HepG2 (cell line): Measurements from ENCODE around the gene GPN2. TPM values are rescaled to one million over a fixed set of nuclear protein-coding genes. Genes with fewer than 3 reads are reported as not detected.

ENCODE experiments used
- CAMTA2 ChIP-seq: sonication (generic); formaldehyde crosslinking; IDR thresholded peaks from 2 replicates; pipeline ENCODE4 v1.4.0; 2020; ENCODE audit warnings: mild to moderate bottlenecking, missing genetic modification reagents, borderline replicate concordance
- HNF4A ChIP-seq: sonication (generic); formaldehyde crosslinking; IDR thresholded peaks from 2 replicates; pipeline ENCODE4 v1.4.0; 2020; ENCODE audit warnings: missing genetic modification reagents
- HNRNPK ChIP-seq: fragments of 200-400 bp; formaldehyde crosslinking; IDR thresholded peaks from 2 replicates; pipeline ENCODE4 v1.6.1; 2018; ENCODE audit warnings: low read length, low read depth, moderate library complexity, mild to moderate bottlenecking; ENCODE audit not compliant: poor library complexity, severe bottlenecking
- HNRNPL ChIP-seq: fragments of 200-400 bp; formaldehyde crosslinking; IDR thresholded peaks from 2 replicates; pipeline ENCODE4 v1.6.1; 2017; ENCODE audit warnings: mild to moderate bottlenecking, low read depth, low read length
- KDM2A ChIP-seq: sonication (generic); formaldehyde crosslinking; IDR thresholded peaks from 2 replicates; pipeline ENCODE4 v1.4.0; 2020; ENCODE audit warnings: low read depth, missing genetic modification reagents, borderline replicate concordance
- KDM5B ChIP-seq: sonication (generic); formaldehyde crosslinking; IDR thresholded peaks from 2 replicates; pipeline ENCODE4 v1.4.0; 2020; ENCODE audit warnings: missing genetic modification reagents, mild to moderate bottlenecking, borderline replicate concordance
- LCORL ChIP-seq, 2 experiments: fragments of 450-650 bp in 1 of 2; sonication (generic) in 1 of 2; formaldehyde crosslinking in 1 of 2; IDR thresholded peaks; 2 replicates each; pipeline versions ENCODE4 v1.5.0 to v1.6.1; 2017 to 2020; ENCODE audit warnings: antibody characterized with exemption in 1 of 2, missing genetic modification reagents in 1 of 2
- NFE2L2 ChIP-seq: fragments of 150-350 bp; IDR thresholded peaks from 2 replicates; pipeline ENCODE4 v1.6.1; 2014; ENCODE audit warnings: low read length
- POLR2A ChIP-seq, 2 experiments: IDR thresholded peaks; 2 replicates each; pipeline ENCODE4 v1.6.1; 2011; ENCODE audit warnings: low read depth in 2 of 2, low read length in 2 of 2, mild to moderate bottlenecking in 1 of 2, moderate library complexity in 1 of 2; ENCODE audit not compliant: insufficient read depth in 1 of 2
- RAD21 ChIP-seq: fragments of 450-650 bp; formaldehyde crosslinking; IDR thresholded peaks from 2 replicates; pipeline ENCODE4 v1.5.0; 2020; ENCODE audit warnings: mild to moderate bottlenecking
- SAP130 ChIP-seq: IDR thresholded peaks from 2 replicates; pipeline ENCODE4 v1.6.1; 2016; ENCODE audit warnings: low read depth
- ZFP91 ChIP-seq: sonication (generic); formaldehyde crosslinking; IDR thresholded peaks from 2 replicates; pipeline ENCODE4 v1.9.0; 2022; ENCODE audit warnings: missing genetic modification reagents, mild to moderate bottlenecking, borderline replicate concordance
- ZNF121 ChIP-seq: sonication (generic); formaldehyde crosslinking; IDR thresholded peaks from 2 replicates; pipeline ENCODE4 v1.5.0; 2020; ENCODE audit warnings: mild to moderate bottlenecking, missing genetic modification reagents
- ZNF20 ChIP-seq: sonication (generic); formaldehyde crosslinking; IDR thresholded peaks from 2 replicates; pipeline ENCODE4 v1.4.0; 2020; ENCODE audit warnings: mild to moderate bottlenecking, moderate library complexity, missing genetic modification reagents
- ZNF292 ChIP-seq: sonication (generic); formaldehyde crosslinking; IDR thresholded peaks from 2 replicates; pipeline ENCODE4 v1.8.1; 2022; ENCODE audit warnings: mild to moderate bottlenecking, low read depth, missing genetic modification reagents, borderline replicate concordance
- ZNF614 ChIP-seq: IDR thresholded peaks from 2 replicates; pipeline ENCODE4 v1.6.1; 2018; ENCODE audit warnings: missing biosample characterization, missing genetic modification reagents, inconsistent platforms, borderline replicate concordance
- ZNF841 ChIP-seq: sonication (generic); formaldehyde crosslinking; IDR thresholded peaks from 2 replicates; pipeline ENCODE4 v1.8.1; 2023; ENCODE audit warnings: missing genetic modification reagents, borderline replicate concordance
- polyA plus RNA-seq, 8 experiments: library from polyadenylated mRNA; depleted of rRNA in 3 of 8; stranded (reverse) in 7 of 8; unstranded in 1 of 8; fragments of >200 nt; fragmentation: Illumina TruSeq in 4 of 8; extraction: Trizol in 4 of 8; gene quantifications; 2 replicates each; pipeline versions ENCODE4 v1.2.1 to v1.2.3, GENCODE V29; 2011 to 2016; ENCODE audit warnings: low read depth in 4 of 8, missing spikeins in 1 of 8, mixed read lengths in 1 of 8; ENCODE audit not compliant: insufficient read depth in 1 of 8
- total RNA-seq, 5 experiments: library from RNA; depleted of rRNA; stranded (reverse); fragments of >200 nt; fragmentation: Illumina TruSeq; extraction: Trizol; gene quantifications; 2 replicates each; pipeline ENCODE4 v1.2.3, GENCODE V29; 2016; ENCODE audit warnings: low read depth in 1 of 5

Gene GPN2
- total and polyA plus RNA-seq, 2 of the 13 experiments (the other 11 are each of a cell fraction or from before 2014, with no cell fraction given) = 19.3 to 38.9 TPM

GRCh38 chr1:26839779-26840178 lies 50.3 kb downstream of the GPN2 start (continued):
- TF ChIP-seq HNRNPK = no peak
- TF ChIP-seq ZNF20 (CRISPR knock-in tag) = no peak
- 0 out of 2 replicates have a peak, but pooled peaks have one; percentile 18 for TF ChIP-seq ZFP91 (CRISPR knock-in tag)
- no peak for TF ChIP-seq HNRNPL
- no peak for TF ChIP-seq LCORL (IDR thresholded peaks at IDR 0.05)
- TF ChIP-seq LCORL (CRISPR knock-in tag; IDR thresholded peaks at IDR 0.05) = peak; percentile 54; the same call in 1 of the 2 replicates
- peak; percentile 45; the same call in 1 of the 2 replicates for TF ChIP-seq KDM5B (CRISPR knock-in tag)
- TF ChIP-seq RAD21 (CRISPR knock-in tag) = no peak
- TF ChIP-seq ZNF614 (CRISPR knock-in tag) = no peak
- TF ChIP-seq KDM2A (CRISPR knock-in tag) = 0 out of 2 replicates have a peak, but pooled peaks have one; percentile 29
- peak; percentile 59 for TF ChIP-seq NFE2L2
- no peak for TF ChIP-seq ZNF121 (CRISPR knock-in tag)
- no peak for TF ChIP-seq ZNF841 (CRISPR knock-in tag)
- TF ChIP-seq CAMTA2 (CRISPR knock-in tag) = no peak
- peak; percentile 29; the same call in 1 of the 2 replicates for TF ChIP-seq ZNF292
- TF ChIP-seq SAP130 (CRISPR knock-in tag) = peak; percentile 44; the same call in 1 of the 2 replicates
- TF ChIP-seq POLR2A (IDR thresholded peaks at IDR 0.05; ENCODE audit: insufficient read depth in 1 of 2, low read depth in 2 of 2, low read length in 2 of 2) = 0 out of 4 replicates have a peak, but pooled peaks of 1 of the 2 experiments have one; percentile 27
- TF ChIP-seq HNF4A (CRISPR knock-in tag) = peak; percentile 46
